Colonic mucosa (tissue), 4 donors: ENCODE measurements around the gene TPCN1. TPM values are rescaled to one million over a fixed set of nuclear protein-coding genes. Genes with fewer than 3 reads are reported as not detected.

ENCODE experiments used
- DNase-seq: peaks from one replicate; pipeline ENCODE4 v3.0.0-alpha.2; 2020
- H3K27ac ChIP-seq: fragments of 200-600 bp; one replicate; pipeline ENCODE4 v1.8.0; 2021
- H3K27me3 ChIP-seq: fragments of 200-600 bp; one replicate; pipeline ENCODE4 v1.8.0; 2021
- H3K36me3 ChIP-seq: fragments of 200-600 bp; one replicate; pipeline ENCODE4 v1.8.0; 2021
- H3K4me1 ChIP-seq: fragments of 200-600 bp; one replicate; pipeline ENCODE4 v1.8.0; 2021; ENCODE audit warnings: mild to moderate bottlenecking
- H3K4me3 ChIP-seq: fragments of 200-600 bp; one replicate; pipeline ENCODE4 v1.8.0; 2021
- H3K9ac ChIP-seq, 2 donors: one replicate each; pipeline ENCODE4 v1.7.0; 2013; ENCODE audit warnings: control low read depth in 2 of 2, low read depth in 2 of 2, low read length in 2 of 2
- H3K9me3 ChIP-seq: fragments of 200-600 bp; one replicate; pipeline ENCODE4 v1.8.0; 2021
- intact Hi-C: fragments of 100-400 bp; cut with DNase I; formaldehyde crosslinking; loops from one replicate; pipeline ENCODE4 v1.14.1; 2022
- total RNA-seq, 2 donors: library from RNA; stranded (reverse); fragmentation: NEBNext Ultra II Directional in 1 of 2; extraction: Animal tissue kit (Norgen Biotek cat#: 25700) in 1 of 2; gene quantifications; one replicate each; pipeline ENCODE4 v1.2.1, GENCODE V29; 2021
- TF ChIP-seq, protein P1 (sequence below): fragments of 200-600 bp; IDR thresholded peaks from one replicate; pipeline ENCODE4 v1.8.0; 2022; ENCODE audit warnings: antibody characterized with exemption, mild to moderate bottlenecking
- donor health status: healthy.
- donor health status: DM: no; HTN: no; CAD: no.
- donor health status: DM: no; HTN: no; CAD: no.

The TPCN1 gene
- total RNA-seq, 2 donors from 2014 or later = 55.5 to 85.6 TPM

DNA sequence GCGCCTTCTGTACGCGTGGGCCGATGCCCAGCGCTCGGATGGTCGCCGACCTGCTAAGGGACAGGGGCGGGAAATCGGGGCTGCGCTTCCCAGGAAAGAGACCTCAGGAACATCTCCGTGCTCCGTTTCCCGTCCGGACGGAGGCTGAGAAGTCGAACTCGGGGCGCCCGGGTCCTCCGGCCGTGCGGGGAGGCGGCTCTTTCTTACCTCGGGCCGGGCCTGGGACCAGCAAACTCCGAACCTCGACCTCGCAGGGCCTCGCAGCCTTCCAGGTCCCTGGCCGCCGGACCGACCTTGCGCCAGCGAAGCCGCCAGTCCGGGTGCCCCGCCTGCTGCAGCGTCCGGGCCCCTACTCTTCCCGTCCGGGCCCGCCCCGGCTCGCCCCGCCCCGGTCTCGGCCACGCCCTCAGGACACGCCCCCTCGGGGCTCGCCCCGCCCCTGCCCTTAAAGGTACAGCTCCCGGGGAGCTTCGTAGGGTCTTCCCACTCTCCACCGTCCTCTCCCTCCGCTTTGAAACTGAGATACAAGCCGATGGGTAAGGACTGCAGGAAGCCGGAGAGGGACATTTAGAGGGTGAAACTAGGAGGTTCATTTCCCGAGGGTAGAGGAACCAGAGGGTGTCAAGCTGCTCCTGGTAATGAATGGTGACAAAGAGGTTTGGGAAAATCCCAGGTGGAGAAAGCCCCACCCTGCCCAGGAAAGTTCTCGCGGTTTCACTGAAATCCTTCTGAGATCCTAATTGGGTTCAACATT lies 113.7 kb downstream of the TPCN1 start, which contains the start of gene SLC8B1:
SLC8B1 (minus strand) TSS at position 324 of the 754 bp plus-strand sequence. CDS start 2,231 bp downstream, outside the sequence.
- no peaks in the 10 kb centered on the region for H3K27me3 ChIP-seq
- TF ChIP-seq, protein P1, sequence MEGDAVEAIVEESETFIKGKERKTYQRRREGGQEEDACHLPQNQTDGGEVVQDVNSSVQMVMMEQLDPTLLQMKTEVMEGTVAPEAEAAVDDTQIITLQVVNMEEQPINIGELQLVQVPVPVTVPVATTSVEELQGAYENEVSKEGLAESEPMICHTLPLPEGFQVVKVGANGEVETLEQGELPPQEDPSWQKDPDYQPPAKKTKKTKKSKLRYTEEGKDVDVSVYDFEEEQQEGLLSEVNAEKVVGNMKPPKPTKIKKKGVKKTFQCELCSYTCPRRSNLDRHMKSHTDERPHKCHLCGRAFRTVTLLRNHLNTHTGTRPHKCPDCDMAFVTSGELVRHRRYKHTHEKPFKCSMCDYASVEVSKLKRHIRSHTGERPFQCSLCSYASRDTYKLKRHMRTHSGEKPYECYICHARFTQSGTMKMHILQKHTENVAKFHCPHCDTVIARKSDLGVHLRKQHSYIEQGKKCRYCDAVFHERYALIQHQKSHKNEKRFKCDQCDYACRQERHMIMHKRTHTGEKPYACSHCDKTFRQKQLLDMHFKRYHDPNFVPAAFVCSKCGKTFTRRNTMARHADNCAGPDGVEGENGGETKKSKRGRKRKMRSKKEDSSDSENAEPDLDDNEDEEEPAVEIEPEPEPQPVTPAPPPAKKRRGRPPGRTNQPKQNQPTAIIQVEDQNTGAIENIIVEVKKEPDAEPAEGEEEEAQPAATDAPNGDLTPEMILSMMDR = no peak
- no peaks in the 10 kb centered on the region for H3K4me1 ChIP-seq
- H3K4me3 ChIP-seq = peak within 1 kb of the TSS; percentile 85
- DNase-seq = peak; percentile 94
- no peaks in the 10 kb centered on the region for H3K36me3 ChIP-seq
- H3K27ac ChIP-seq = peak within 1 kb of the TSS; percentile 90
- peak within 1 kb of the TSS; percentile 83 to 90 for H3K9ac ChIP-seq
- H3K9me3 ChIP-seq = no peaks in the 10 kb centered on the region
- intact Hi-C loops = no loop called here

DNA sequence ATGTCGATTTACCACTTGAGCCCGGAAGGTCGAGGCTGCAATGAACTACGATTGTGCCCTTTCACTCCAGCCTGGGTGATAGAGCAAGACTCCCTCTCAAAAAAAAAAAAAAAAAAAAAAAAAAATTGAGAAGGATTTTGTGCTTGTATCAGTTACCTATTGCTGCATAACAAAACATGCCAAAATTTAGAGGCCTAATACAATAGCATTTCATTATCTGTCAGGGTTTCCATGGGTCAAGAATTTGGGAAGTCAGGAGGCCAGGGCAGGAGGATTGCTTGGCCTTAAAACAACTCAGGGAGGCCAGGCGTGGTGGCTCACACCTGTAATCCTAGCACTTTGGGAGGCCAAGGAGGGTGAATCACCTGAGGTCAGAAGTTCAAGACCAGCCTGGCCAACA lies 118.3 kb downstream of the TPCN1 start:
- TF ChIP-seq, protein P1 = no peak
- DNase-seq = no peak
- intact Hi-C loops = no loop called here
- H3K27me3 ChIP-seq = no peaks in the 10 kb centered on the region
- no peak overlapping the region for H3K9ac ChIP-seq
- H3K27ac ChIP-seq = no peak overlapping the region
- no peak overlapping the region for H3K4me3 ChIP-seq
- H3K9me3 ChIP-seq = no peaks in the 10 kb centered on the region
- H3K36me3 ChIP-seq = no peaks in the 10 kb centered on the region
- H3K4me1 ChIP-seq = no peaks in the 10 kb centered on the region

DNA sequence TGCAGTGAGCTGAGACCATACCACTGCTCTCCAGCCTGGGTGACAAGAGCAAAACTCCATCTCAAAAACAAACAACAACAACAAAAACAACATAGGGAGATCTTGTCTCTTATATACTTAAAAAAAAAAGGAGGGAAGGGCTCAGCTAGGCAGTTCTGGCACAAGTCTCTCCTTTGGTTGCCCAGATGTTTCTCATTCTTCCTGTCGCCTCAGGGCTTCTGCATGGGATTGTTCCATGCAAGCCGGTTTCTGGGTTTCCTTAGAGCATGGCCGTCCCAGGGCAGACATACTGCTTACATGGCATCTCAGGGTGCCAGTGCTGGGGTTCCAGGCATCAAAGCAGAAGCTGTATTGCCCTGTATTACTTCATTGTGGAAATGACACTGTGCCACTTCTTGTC lies 118.8 kb downstream of the TPCN1 start:
- Histone ChIP-seq H3K4me1 (no peaks in the 10 kb centered on the region), H3K9ac (no peak overlapping the region), H3K27me3 (no peaks in the 10 kb centered on the region), H3K27ac (no peak overlapping the region), H3K9me3 (no peaks in the 10 kb centered on the region), H3K36me3 (no peaks in the 10 kb centered on the region), H3K4me3 (no peak overlapping the region)
- no peak for DNase-seq
- TF ChIP-seq, protein P1 = no peak
- intact Hi-C loops = no loop called here

DNA sequence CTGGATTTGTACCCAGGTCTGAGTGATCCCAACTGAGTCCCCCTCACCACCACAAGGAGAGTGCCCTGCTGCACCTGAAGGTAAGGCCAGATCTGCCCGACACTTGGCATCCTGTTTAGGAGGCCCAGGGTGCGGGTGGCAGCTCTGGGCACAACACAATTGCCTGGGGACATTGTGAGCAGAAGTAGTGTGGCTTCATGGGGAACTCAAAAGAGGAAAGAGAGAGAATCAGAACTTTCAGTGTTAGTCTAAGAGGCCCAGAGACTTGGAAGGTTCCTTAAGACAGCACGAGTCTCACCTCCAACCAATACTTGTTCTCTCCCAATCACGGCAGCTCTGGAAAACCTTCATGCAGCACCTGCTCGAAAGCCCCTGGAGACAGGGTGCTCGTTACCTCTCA lies 120.3 kb downstream of the TPCN1 start:
- H3K9me3 ChIP-seq = no peaks in the 10 kb centered on the region
- H3K27me3 ChIP-seq = no peaks in the 10 kb centered on the region
- no peak overlapping the region for H3K9ac ChIP-seq
- H3K4me1 ChIP-seq = no peaks in the 10 kb centered on the region
- no peak overlapping the region for H3K4me3 ChIP-seq
- DNase-seq = no peak
- no peaks in the 10 kb centered on the region for H3K36me3 ChIP-seq
- intact Hi-C loops = no loop called here
- TF ChIP-seq, protein P1 = no peak
- no peak overlapping the region for H3K27ac ChIP-seq

DNA sequence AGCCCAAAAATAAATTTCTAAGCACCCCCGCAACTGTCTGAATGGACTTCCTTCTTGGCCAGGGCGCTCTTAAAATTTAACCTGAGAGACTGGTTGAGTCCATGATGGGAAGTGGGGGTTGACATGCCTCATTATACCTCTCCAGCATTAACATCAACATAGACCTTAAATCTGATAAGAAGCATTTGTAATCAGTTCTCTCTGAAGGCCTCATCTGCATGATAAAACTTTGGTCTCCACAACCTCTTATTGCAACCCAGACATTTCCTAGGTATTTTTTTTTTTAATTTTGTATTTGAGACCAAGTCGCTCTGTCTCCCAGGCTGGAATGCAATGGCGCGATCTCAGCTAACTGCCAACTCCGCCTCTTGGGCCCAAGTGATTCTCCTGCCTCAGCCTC lies 124.1 kb downstream of the TPCN1 start:
- Histone ChIP-seq H3K4me1 (no peaks in the 10 kb centered on the region), H3K9ac (no peak overlapping the region), H3K27me3 (no peaks in the 10 kb centered on the region), H3K36me3 (no peaks in the 10 kb centered on the region), H3K9me3 (no peaks in the 10 kb centered on the region), H3K4me3 (no peak overlapping the region), H3K27ac (no peak overlapping the region)
- TF ChIP-seq, protein P1 = no peak
- intact Hi-C loops = no loop called here
- DNase-seq = no peak
